ENCODE results near the gene AOC3. TPM values are rescaled to one million over a fixed set of nuclear protein-coding genes. Genes with fewer than 3 reads are reported as not detected.
A peak's percentile ranks its signal among the peaks of the same experiment; 100 is the strongest.
"Not testable (repeated sequence)": the region's sequence is repeated elsewhere in the genome, so short reads cannot be mapped to it uniquely, and the experiment has no call there.

The AOC3 gene
- total and polyA plus RNA-seq, 4 donors, result 50.0 to 154 (median 69.2) TPM

GRCh38 chr17:42872251-42872965, 21.4 kb downstream of the AOC3 start:
- Histone ChIP-seq H3K4me1 (ENCODE audit: control insufficient read depth in 5 of 5, insufficient read depth in 5 of 5, low read length in 5 of 5) (peaks cover 0 to 28% (median 8%) of the 10 kb centered on the region in 5 donors), H3K27ac (ENCODE audit: low read depth in 1 of 2, low read length in 1 of 2) (no peak overlapping the region), H3K9ac (ENCODE audit: insufficient read depth in 1 of 2, low read length in 2 of 2) (no peak overlapping the region), H3K4me3 (no peak overlapping the region), H3K9me3 (ENCODE audit: control insufficient read depth in 4 of 4, insufficient read depth in 3 of 4, low read length in 3 of 4) (peaks cover 0 to 6% (median 0%) of the 10 kb centered on the region in 4 donors), H3K27me3 (ENCODE audit: control insufficient read depth in 3 of 3, insufficient read depth in 3 of 3, low read length in 2 of 3) (no peaks in the 10 kb centered on the region), H3K36me3 (ENCODE audit: control insufficient read depth in 4 of 4, insufficient read depth in 4 of 4, low read length in 4 of 4) (peaks cover 0 to 16% (median 0%) of the 10 kb centered on the region in 4 donors)
- WGBS, 2 donors, result 85 to 92% methylated on average over 13 of the region's 13 CpGs
- ATAC-seq (ENCODE audit: insufficient read depth, low FRiP score), result no peak
- TF ChIP-seq CTCF (IDR thresholded peaks at IDR 0.05; ENCODE audit: control extremely low read depth, extremely low read depth), result no peak
- DNase-seq, result no peak

GRCh38 chr17:42873315-42873714, 22.3 kb downstream of the AOC3 start:
- Histone ChIP-seq H3K27ac (ENCODE audit: low read depth in 1 of 2, low read length in 1 of 2) (no peak overlapping the region), H3K36me3 (ENCODE audit: control insufficient read depth in 4 of 4, insufficient read depth in 4 of 4, low read length in 4 of 4) (peaks cover 0 to 16% (median 0%) of the 10 kb centered on the region in 4 donors), H3K4me1 (ENCODE audit: control insufficient read depth in 5 of 5, insufficient read depth in 5 of 5, low read length in 5 of 5) (peaks cover 0 to 28% (median 8%) of the 10 kb centered on the region in 5 donors), H3K4me3 (no peak overlapping the region), H3K27me3 (ENCODE audit: control insufficient read depth in 3 of 3, insufficient read depth in 3 of 3, low read length in 2 of 3) (no peaks in the 10 kb centered on the region), H3K9ac (ENCODE audit: insufficient read depth in 1 of 2, low read length in 2 of 2) (no peak overlapping the region), H3K9me3 (ENCODE audit: control insufficient read depth in 4 of 4, insufficient read depth in 3 of 4, low read length in 3 of 4) (peaks cover 0 to 6% (median 0%) of the 10 kb centered on the region in 4 donors)
- no peak for TF ChIP-seq CTCF (IDR thresholded peaks at IDR 0.05; ENCODE audit: control extremely low read depth, extremely low read depth)
- WGBS, 2 donors, result 89 to 91% methylated on average over 6 of the region's 6 CpGs
- ATAC-seq (ENCODE audit: insufficient read depth, low FRiP score), result no peak
- no peak for DNase-seq

- Histone ChIP-seq H3K36me3 (ENCODE audit: control insufficient read depth in 4 of 4, insufficient read depth in 4 of 4, low read length in 4 of 4) (peaks cover 0 to 16% (median 0%) of the 10 kb centered on the region in 4 donors), H3K27ac (ENCODE audit: low read depth in 1 of 2, low read length in 1 of 2) (peak overlapping the region in 1 of 2 donors; percentile 44), H3K4me1 (ENCODE audit: control insufficient read depth in 5 of 5, insufficient read depth in 5 of 5, low read length in 5 of 5) (peaks cover 0 to 28% (median 8%) of the 10 kb centered on the region in 5 donors)
- H3K9ac ChIP-seq (ENCODE audit: insufficient read depth in 1 of 2, low read length in 2 of 2); H3K27me3 ChIP-seq (ENCODE audit: control insufficient read depth in 3 of 3, insufficient read depth in 3 of 3, low read length in 2 of 3); H3K9me3 ChIP-seq (ENCODE audit: control insufficient read depth in 4 of 4, insufficient read depth in 3 of 4, low read length in 3 of 4); H3K4me3 ChIP-seq: not testable (repeated sequence)
- ATAC-seq (ENCODE audit: insufficient read depth, low FRiP score) (peak; percentile 53), DNase-seq (peak; percentile 88 to 92 (median 89))
- WGBS, 2 donors, result 81 to 82% methylated on average over 7 to 9 of the region's 12 CpGs
Measured at GRCh38 chr17:42873932-42874695, 23.1 kb downstream of the AOC3 start.

GRCh38 chr17:42877037-42877436, 26.0 kb downstream of the AOC3 start:
- Histone ChIP-seq H3K4me3 (no peak overlapping the region), H3K27ac (ENCODE audit: low read depth in 1 of 2, low read length in 1 of 2) (no peak overlapping the region), H3K27me3 (ENCODE audit: control insufficient read depth in 3 of 3, insufficient read depth in 3 of 3, low read length in 2 of 3) (no peaks in the 10 kb centered on the region), H3K9me3 (ENCODE audit: control insufficient read depth in 4 of 4, insufficient read depth in 3 of 4, low read length in 3 of 4) (no peaks in the 10 kb centered on the region), H3K9ac (ENCODE audit: insufficient read depth in 1 of 2, low read length in 2 of 2) (no peak overlapping the region), H3K36me3 (ENCODE audit: control insufficient read depth in 4 of 4, insufficient read depth in 4 of 4, low read length in 4 of 4) (peaks cover 0 to 4% (median 0%) of the 10 kb centered on the region in 4 donors), H3K4me1 (ENCODE audit: control insufficient read depth in 5 of 5, insufficient read depth in 5 of 5, low read length in 5 of 5) (peaks cover 0 to 28% (median 8%) of the 10 kb centered on the region in 5 donors)
- WGBS, 2 donors, result 96 to 97% methylated on average over 10 of the region's 10 CpGs
- ATAC-seq (ENCODE audit: insufficient read depth, low FRiP score) (no peak), DNase-seq (no peak)
- TF ChIP-seq CTCF (IDR thresholded peaks at IDR 0.05; ENCODE audit: control extremely low read depth, extremely low read depth), result no peak

Measured in lung (tissue), 12 donors.